Hematopoietic multipotent progenitor cell treated with erythropoietin and hydrocortisone succinate and interleukin-3 and kit ligand, for 15 days (in vitro differentiated cells): Measurements from ENCODE around the gene ABCG1.

Experiments
- DNase-seq: peaks from one replicate; pipeline ENCODE4 v3.0.0-alpha.2; 2015; ENCODE audit warnings: low spot score

Gene ABCG1

GRCh38 chr21:42252325-42252654 is 33.4 kb downstream of the ABCG1 start:
- no peak for DNase-seq

- DNase-seq = no peak
Observed at GRCh38 chr21:42252778-42253340, 33.9 kb downstream of the ABCG1 start.

DNA sequence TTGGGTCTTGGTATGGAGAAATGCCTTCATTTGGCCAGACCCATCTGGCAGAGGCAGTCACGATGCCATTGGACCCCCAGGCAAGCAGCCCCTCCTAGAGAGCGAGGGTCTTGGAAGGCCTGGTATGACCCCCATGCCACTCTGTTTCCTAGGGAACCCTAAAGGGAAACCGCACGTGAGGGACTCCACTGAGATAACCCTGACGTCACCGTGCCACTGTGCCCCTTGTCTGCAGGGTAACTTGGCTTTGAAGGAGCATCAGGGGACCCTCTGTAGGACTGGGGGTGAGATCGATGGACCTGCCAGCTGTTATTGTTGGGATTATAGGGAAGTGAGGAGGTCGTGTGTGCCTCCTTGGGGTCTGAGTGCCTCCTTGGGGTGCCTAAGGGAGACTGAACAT is 34.5 kb downstream of the ABCG1 start:
- DNase-seq = no peak

DNA sequence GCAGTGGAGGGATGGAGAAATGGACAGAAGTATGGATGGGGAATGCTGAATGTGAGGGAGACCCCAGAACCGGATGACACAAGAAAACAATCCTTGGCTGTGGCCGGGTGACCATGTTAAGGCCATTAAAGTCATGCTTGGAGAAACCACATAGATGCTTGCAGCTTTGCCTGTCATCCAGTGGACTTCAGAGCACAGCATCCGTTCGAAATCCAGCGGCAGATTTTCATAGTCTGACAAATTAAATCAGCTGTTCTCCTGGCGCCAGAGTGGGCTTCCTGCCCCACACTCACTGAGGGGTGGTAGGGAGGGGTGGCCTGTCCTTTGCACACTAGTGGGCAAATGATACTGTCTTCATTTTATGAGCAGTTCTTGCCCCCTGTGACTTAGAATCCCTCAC is 35.1 kb downstream of the ABCG1 start:
- DNase-seq = no peak

GRCh38 chr21:42254651-42255601 is 36.0 kb downstream of the ABCG1 start:
- no peak for DNase-seq

- no peak for DNase-seq
Observed at GRCh38 chr21:42255825-42256224, 36.9 kb downstream of the ABCG1 start.

DNA sequence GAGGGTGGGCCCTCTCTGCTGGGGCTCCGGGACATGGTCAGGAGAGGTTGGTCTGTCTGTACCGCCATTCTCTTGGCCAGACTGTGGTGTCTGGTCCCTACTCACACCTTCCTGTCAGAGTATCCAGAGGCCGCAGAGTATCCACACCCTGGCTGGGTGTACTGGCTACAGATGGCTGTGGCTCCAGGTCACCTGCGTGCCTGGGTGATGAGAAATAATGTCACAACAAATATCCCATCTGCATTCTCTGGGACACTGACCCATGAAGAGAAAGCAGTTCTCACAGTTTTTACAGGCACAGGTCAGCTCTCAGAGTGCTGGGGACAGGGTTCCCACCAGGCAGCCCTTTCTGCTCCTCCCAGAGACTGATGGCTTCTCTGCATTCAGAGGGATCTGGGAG is 37.4 kb downstream of the ABCG1 start:
- DNase-seq = no peak

DNA sequence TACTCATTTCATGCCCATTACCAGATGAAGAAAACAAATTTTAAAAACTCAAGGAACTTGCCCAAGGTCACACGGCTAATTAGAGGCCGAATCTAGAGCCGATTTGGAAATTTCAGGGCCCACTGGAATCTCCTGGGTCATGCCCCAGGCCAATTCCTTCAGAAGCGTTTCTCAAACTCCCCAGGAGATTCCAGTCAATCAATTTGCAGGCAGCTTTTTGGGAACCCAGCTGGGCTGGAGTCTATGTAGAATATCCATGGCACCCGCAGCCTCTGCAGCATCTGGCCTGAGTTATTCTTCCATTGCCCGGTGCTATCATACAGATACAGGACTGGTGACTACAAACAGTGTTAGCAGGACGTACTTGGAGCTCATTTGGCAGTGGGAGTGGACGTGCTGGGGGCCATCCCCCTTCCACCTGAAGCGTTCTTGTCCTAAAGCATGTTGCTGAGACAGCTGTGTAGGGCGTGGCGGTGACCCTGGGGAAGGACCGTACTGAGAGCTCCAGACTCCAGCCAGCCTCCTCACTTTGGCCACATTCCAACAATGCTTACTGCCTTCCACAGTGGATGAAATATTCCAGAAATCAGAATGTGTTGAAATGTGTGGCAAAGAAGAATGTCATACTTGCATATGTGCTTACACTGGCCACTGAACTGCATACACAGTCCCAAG is 38.3 kb downstream of the ABCG1 start:
- no peak for DNase-seq

GRCh38 chr21:42258150-42258884 is 39.4 kb downstream of the ABCG1 start:
- DNase-seq = peak; percentile 56

DNA sequence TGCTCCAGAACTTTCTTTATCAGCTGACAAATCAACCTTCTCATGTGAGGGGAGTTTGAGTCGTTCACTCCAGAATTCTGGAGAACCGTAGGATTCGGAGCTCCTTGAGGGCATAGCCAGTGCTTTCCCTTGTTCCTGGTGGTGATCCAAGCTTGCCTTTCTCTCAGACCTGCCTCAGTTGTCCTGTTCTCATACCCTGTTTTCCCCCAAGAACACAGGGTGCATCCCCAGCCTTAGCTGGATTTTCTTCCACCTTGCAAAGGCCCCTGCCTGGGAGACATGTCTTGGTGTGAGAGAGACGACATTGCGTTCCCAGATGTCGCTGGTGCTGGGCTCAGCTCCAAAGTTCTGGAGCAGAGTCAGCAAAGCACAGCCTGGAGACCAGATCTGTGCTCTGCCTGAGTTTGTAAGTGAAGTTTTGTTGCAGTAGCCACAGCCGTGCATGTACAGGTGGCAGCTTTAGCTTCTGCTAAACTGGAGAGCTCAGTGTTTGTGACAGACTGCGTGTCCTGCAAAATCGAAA is 40.0 kb downstream of the ABCG1 start:
- DNase-seq = no peak

DNA sequence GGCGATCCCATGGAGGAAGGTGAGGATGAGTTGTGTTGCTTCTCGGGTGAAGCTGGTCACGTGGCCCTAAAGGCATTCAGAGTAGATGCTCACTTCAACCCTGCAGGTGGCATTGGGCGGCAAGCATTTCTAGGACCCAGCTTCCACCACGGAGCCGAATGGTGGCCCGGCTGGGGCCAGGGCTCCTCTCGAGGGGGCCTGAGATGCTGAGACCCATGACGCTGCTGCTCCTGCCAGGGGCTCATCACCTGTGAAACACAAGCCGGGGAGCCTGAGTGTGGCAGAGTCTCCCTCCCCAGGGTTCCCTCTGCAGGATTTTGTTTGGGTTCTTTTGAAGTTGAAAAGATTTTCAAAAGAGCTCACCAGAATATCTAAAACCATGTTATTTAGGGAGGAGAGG is 41.2 kb downstream of the ABCG1 start:
- no peak for DNase-seq

GRCh38 chr21:42261829-42262200 is 42.9 kb downstream of the ABCG1 start:
- DNase-seq = no peak

DNA sequence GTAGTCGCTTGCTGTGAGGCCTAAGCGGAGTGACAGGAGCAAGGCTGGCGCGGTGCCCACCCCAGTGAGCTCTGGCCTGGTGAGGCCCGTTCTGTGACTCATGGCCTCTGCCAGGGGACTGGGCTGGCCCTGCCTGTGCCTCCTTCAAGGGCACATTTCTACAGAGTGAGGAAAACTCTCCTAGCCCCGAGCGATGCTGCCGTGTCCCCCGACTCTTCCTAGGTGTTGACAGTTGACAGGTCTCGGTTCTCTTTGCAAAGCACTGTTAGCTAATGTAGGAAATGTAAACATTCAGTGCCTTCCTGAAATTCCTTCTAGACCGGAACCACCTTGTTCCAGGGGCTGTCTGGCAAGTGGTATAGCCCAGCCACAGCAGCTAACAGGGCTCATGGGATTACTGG is 43.9 kb downstream of the ABCG1 start:
- no peak for DNase-seq

DNA sequence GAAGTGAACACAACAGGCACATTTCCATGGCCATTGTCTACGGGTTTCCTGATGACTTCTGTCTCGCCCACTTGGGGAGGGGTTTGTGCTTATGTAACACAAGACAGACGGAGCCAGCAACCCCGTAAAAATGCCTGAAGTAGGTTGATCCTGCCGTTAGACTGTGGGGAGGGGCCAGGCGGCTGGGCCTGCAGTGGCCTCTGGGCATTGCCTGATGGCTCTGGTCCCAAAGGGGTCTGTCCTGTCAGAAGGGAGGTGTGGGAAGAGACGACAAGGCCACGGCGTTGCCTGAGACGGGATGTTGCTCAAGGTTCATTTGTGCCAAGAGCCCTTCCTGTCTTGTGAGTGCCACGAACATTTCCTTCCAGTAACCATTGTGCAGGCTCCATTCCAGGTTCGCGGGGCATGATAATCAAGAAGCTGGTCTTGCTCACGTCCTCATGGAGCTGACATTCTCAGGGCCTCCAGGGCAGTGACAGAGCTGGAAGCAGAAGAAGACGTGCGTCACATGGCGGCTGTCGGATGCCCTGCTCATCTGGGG is 44.7 kb downstream of the ABCG1 start:
- DNase-seq = no peak

GRCh38 chr21:42264245-42265195 is 45.6 kb downstream of the ABCG1 start:
- no peak for DNase-seq

- DNase-seq = no peak
Observed at GRCh38 chr21:42265231-42265812, 46.4 kb downstream of the ABCG1 start.

DNA sequence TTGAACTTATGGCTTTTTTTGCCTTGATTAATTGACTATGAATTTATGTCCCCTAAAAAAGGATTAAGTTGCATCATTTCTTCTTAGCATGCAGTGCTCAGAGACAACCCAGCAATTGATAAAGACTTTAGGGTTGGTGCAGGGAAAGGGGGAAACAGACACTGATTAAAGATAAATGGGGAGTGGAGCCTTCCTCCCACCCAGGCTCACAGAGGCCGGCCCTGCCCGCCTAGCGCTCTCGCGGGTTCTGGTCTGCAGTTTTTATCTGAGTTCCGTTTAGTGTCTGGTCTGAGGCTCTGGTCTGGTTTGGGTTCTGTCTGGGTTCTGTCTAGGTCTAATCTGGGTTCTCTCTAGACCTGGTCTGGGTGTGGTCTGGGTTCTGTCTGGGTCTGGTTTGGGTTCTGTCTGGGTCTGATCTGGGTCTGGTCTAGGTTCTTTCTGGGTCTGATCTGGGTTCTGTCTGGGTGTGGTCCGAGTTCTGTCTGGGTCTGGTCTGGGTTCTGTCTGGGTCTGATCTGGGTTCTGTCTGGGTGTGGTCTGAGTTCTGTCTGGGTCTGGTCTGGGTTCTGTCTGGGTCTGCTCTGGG is 48.1 kb downstream of the ABCG1 start:
- no peak for DNase-seq

GRCh38 chr21:42269386-42269785 is 50.4 kb downstream of the ABCG1 start:
- no peak for DNase-seq

- no peak for DNase-seq
Observed at GRCh38 chr21:42271065-42271464, 52.1 kb downstream of the ABCG1 start.
